GM18873 (cell line): ENCODE results near the gene RAD23A.

Experiments
- ATAC-seq: cut with Tn5 transposase; IDR thresholded peaks from one replicate; pipeline ENCODE4 v1.9.1; 2021; ENCODE audit warnings: mild to moderate bottlenecking, moderate library complexity, moderate number of reproducible peaks; ENCODE audit not compliant: unreplicated experiment, low FRiP score

Gene RAD23A

DNA sequence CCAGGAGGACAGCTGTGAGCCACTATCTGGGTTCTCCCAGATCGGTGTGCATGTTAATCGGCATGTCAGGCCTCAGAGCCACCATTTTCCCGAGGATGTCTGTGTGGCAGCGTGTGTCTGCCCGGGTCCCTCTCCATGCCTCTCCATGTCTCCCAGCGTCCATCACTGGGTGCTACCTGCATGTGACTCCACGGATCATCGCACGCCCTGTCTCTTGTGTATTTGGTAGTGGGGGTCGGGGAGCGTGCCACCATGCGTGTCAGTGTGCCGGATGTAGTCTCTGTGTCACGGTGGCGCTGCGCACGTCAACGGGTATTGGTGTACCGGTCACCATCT lies 55.5 kb downstream of the RAD23A start:
- no peak for ATAC-seq

DNA sequence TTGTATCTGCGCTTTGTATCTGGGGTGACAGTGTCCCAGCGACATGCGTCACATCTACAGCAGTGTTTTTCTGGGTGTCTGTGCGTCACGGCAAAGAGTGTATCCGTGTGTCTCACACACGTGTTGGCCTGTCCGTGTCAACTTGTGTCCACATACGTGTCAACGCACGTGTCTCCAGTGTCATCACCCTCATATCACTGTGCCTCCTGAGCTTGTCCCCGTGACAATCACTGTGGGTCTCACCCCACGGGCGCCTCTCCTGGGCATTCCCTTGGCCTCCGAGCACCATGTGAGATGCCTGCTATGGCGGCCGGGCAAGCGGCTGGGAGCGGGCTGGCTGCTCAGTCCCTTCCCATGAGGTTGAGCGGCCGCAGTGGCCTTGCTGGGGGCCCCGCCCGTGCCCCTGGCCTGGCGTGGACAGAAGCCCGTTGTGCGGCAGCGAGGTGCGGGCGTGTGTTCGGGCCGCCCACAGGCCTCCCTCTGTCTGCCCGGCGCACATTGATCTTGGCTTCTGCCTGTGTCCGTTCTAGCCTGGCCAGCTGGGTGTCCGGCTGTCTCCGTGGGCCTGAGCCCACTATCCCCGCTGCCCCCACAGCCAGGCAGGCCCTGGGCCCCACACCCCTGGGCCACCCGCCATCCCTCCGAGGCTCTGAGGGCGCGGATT lies 56.0 kb downstream of the RAD23A start:
- ATAC-seq, result no peak

DNA sequence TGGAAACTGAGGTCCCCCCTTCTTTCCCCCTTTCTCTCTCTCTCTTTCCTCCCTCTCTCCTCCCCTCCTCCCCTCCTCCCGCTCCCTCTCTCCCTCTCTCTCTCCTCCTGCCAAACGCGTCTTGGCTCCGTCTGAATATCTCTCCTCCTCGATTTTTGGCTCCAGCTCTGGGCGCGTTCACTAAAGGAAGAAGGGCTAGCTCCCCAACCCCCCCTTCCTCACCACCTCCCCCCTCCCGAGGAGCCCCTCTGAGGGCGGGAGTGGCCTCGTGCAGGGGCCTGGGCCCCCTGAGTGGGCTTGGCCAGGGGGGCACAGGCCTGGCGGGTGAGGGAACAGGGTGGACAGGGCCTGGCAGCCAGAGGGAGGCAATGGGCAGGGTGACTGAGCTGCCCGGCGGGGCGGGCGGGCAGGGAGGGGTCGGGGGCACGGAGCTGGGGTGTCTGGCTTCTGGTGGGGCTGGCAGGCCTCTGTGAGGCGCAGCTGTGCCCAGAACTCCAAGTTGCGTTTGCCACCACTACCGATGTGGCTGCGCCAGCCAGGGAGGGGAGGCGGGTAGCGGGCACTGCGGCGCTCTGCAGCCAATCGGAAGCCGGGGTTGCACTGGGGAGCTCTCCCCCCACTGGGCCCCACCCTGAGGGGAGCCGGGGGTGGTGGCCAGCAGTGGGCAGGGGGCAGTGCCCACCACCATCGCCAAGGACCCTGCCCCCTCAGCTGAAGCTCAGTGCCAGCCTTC lies 56.7 kb downstream of the RAD23A start:
- ATAC-seq, result no peak

DNA sequence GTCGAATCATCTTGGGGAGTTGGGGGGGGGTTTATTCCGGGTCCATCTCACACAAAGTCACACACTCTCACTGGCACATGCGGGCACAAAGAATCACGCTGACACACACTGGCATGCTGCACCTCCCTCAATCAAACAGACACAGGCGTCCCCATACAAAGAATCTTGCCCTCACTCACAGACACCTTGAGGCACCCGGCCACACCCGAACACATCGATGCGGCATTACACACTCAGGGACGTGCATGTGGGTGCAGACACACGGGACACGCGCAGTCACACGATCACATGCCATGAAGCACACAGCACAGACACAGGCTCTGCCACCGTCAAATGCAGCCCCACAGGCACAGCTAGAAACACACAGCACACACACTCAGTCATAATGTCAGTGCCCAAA lies 57.4 kb downstream of the RAD23A start:
- no peak for ATAC-seq
